Body of pancreas (tissue), 4 donors: Measurements from ENCODE around the gene CYP27A1. TPM values are rescaled to one million over a fixed set of nuclear protein-coding genes. Genes with fewer than 3 reads are reported as not detected.

Experiments used
- ATAC-seq: fragments of 150-250 bp; one replicate; pipeline ENCODE4 v1.9.1; 2016
- DNase-seq, 4 donors: peaks; one replicate each; pipeline ENCODE4 v3.0.0-alpha.2; 2019
- H3K27ac ChIP-seq, 4 donors: fragments of 200-600 bp; sonication (generic); 1 replicate in 3 of 4; 2 replicates in 1 of 4; pipeline versions ENCODE4 v1.5.1 to v1.6.1; 2016 to 2019; ENCODE audit warnings: mild to moderate bottlenecking in 1 of 4, mixed read lengths in 1 of 4, moderate library complexity in 1 of 4
- H3K27me3 ChIP-seq, 2 donors: fragments of 200-600 bp; sonication (generic); one replicate each; pipeline ENCODE4 v1.6.0; 2016; ENCODE audit warnings: mild to moderate bottlenecking in 1 of 2
- H3K36me3 ChIP-seq, 2 donors: fragments of 200-600 bp; sonication (generic); replicated peaks in 1 of 2; 2 replicates each; pipeline ENCODE4 v1.5.1; 2016; ENCODE audit warnings: low read depth in 2 of 2; ENCODE audit not compliant: insufficient read depth in 1 of 2
- H3K4me1 ChIP-seq: fragments of 200-600 bp; sonication (generic); one replicate; pipeline ENCODE4 v1.6.0; 2016
- H3K4me3 ChIP-seq, 2 donors: fragments of 200-600 bp; sonication (generic); 1 replicate in 1 of 2; 2 replicates in 1 of 2; pipeline ENCODE4 v1.5.1; 2016 to 2019
- H3K9me3 ChIP-seq, 3 donors: fragments of 200-600 bp; sonication (generic); 1 replicate in 2 of 3; 2 replicates in 1 of 3; pipeline ENCODE4 v1.5.1; 2016
- POLR2A ChIP-seq, 3 donors: fragments of 450-650 bp; IDR thresholded peaks; one replicate each; pipeline ENCODE4 v1.6.1; 2016; ENCODE audit warnings: antibody characterized with exemption in 3 of 3, mild to moderate bottlenecking in 2 of 3
- WGBS, 2 donors: methylation state at CpG; one replicate each; pipeline ENCODE4 v1.1.5; 2017; 5-methylcytosine and 5-hydroxymethylcytosine counted together
- intact Hi-C: fragments of 100-400 bp; cut with DNase I; formaldehyde crosslinking; loops from one replicate; pipeline ENCODE4 v1.15.1; 2023
- total RNA-seq, 2 donors: library from RNA; depleted of rRNA; stranded (reverse); fragments of >200 nt; gene quantifications; one replicate each; pipeline ENCODE4 v1.1.0, GENCODE V29; 2016
- TF ChIP-seq, protein P1 (sequence below), 7 experiments: fragments of 450-650 bp in 4 of 7; fragments of 200-600 bp in 3 of 7; sonication (generic) in 3 of 7; IDR thresholded peaks; one replicate each; pipeline ENCODE4 v1.5.1; 2016 to 2019; ENCODE audit warnings: antibody characterized with exemption in 7 of 7

Gene CYP27A1
- total RNA-seq, 2 donors from 2014 or later, result 9.3 to 9.9 TPM

GRCh38 chr2:218783688-218784087, 1.7 kb downstream of the CYP27A1 start:
- ATAC-seq, result no peak
- intact Hi-C loops, result no loop called here
- Histone ChIP-seq H3K9me3 (no peaks in the 10 kb centered on the region), H3K4me1 (peaks cover 24% of the 10 kb centered on the region), H3K36me3 (no peaks in the 10 kb centered on the region), H3K27me3 (no peaks in the 10 kb centered on the region), H3K27ac (no peak overlapping the region), H3K4me3 (no peak overlapping the region)
- no peak for TF ChIP-seq POLR2A (IDR thresholded peaks at IDR 0.05)
- TF ChIP-seq, protein P1, sequence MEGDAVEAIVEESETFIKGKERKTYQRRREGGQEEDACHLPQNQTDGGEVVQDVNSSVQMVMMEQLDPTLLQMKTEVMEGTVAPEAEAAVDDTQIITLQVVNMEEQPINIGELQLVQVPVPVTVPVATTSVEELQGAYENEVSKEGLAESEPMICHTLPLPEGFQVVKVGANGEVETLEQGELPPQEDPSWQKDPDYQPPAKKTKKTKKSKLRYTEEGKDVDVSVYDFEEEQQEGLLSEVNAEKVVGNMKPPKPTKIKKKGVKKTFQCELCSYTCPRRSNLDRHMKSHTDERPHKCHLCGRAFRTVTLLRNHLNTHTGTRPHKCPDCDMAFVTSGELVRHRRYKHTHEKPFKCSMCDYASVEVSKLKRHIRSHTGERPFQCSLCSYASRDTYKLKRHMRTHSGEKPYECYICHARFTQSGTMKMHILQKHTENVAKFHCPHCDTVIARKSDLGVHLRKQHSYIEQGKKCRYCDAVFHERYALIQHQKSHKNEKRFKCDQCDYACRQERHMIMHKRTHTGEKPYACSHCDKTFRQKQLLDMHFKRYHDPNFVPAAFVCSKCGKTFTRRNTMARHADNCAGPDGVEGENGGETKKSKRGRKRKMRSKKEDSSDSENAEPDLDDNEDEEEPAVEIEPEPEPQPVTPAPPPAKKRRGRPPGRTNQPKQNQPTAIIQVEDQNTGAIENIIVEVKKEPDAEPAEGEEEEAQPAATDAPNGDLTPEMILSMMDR (IDR thresholded peaks at IDR 0.05), result no peak
- WGBS, 2 donors, result 86 to 94% methylated on average over 4 of the region's 4 CpGs
- no peak for DNase-seq

DNA sequence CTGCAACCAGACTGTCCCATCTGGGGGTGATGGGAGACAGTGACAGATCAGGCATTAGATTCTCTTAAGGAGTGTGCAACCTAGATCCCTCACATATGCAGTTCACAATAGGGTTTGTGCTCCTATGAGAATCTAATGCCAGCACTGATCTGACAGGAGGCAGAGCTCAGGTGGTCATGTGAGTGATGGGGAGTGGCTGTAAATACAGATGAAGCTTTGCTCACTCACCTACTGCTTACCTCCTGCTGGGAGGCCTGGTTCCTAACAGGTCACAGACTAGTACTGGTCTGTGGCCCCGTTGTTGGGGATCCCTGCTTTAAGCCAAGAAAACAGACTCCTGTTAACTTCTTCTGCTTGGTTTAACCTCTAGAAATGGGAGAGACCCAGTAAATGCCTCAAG, 3.2 kb downstream of the CYP27A1 start:
- Histone ChIP-seq H3K9me3 (no peaks in the 10 kb centered on the region), H3K36me3 (no peaks in the 10 kb centered on the region), H3K27me3 (no peaks in the 10 kb centered on the region), H3K4me3 (no peak overlapping the region), H3K27ac (peak overlapping the region in 1 of 4 donors; percentile 26), H3K4me1 (peaks cover 24% of the 10 kb centered on the region)
- DNase-seq (peak in 1 of 4 donors; percentile 11), ATAC-seq (no peak)
- intact Hi-C loops, result no loop called here
- WGBS, 2 donors, result 17 to 26% methylated on average over 1 of the region's 1 CpG
- no peak for TF ChIP-seq POLR2A (IDR thresholded peaks at IDR 0.05)
- TF ChIP-seq, protein P1 (IDR thresholded peaks at IDR 0.05), result no peak

DNA sequence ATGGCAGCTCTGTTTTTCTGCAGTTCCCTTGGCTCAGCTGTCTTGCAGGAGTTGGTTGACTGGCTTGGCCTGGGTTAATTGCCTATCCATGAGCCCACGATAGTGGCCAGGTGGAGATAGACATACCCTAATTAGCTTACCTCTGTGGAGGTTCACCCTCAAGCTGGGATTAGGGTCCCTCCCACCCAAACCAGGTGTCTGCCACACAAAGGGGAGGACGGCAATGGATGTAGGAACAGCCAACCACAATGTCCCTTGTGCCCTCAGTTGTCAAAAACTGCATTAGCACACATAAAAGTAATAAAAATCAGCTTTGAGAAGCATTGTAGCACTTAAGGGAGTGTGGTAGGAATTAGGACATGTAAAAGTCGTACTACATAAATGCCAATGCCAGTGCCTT, 4.2 kb downstream of the CYP27A1 start:
- Histone ChIP-seq H3K4me3 (no peak overlapping the region), H3K9me3 (no peaks in the 10 kb centered on the region), H3K27ac (no peak overlapping the region), H3K4me1 (peaks cover 18% of the 10 kb centered on the region), H3K36me3 (no peaks in the 10 kb centered on the region), H3K27me3 (no peaks in the 10 kb centered on the region)
- ATAC-seq (no peak), DNase-seq (no peak)
- WGBS, 2 donors, result 76 to 90% methylated on average over 3 of the region's 3 CpGs
- intact Hi-C loops, result no loop called here
- TF ChIP-seq, protein P1 (IDR thresholded peaks at IDR 0.05), result no peak
- TF ChIP-seq POLR2A (IDR thresholded peaks at IDR 0.05), result no peak

GRCh38 chr2:218788529-218789255, 6.7 kb downstream of the CYP27A1 start:
- no peaks in the 10 kb centered on the region for H3K9me3 ChIP-seq
- H3K36me3 ChIP-seq, result no peaks in the 10 kb centered on the region
- intact Hi-C loops, result no loop called here
- no peak overlapping the region for H3K27ac ChIP-seq
- H3K4me3 ChIP-seq, result no peak overlapping the region
- H3K4me1 ChIP-seq, result peaks cover 4% of the 10 kb centered on the region
- no peak for ATAC-seq
- WGBS, 2 donors, result 85 to 88% methylated on average over 2 of the region's 2 CpGs
- DNase-seq, result no peak
- H3K27me3 ChIP-seq, result no peaks in the 10 kb centered on the region
- TF ChIP-seq, protein P1 (IDR thresholded peaks at IDR 0.05), result no peak

- no peak overlapping the region for H3K27ac ChIP-seq
- intact Hi-C loops, result no loop called here
Observed at GRCh38 chr2:218792433-218792832, 10.5 kb downstream of the CYP27A1 start.

More at GRCh38 chr2:218792433-218792832, 10.5 kb downstream of the CYP27A1 start:
- TF ChIP-seq, protein P1 (IDR thresholded peaks at IDR 0.05), result no peak
- no peak for TF ChIP-seq POLR2A (IDR thresholded peaks at IDR 0.05)
- no peaks in the 10 kb centered on the region for H3K36me3 ChIP-seq
- no peak for ATAC-seq
- H3K9me3 ChIP-seq, result no peaks in the 10 kb centered on the region
- no peaks in the 10 kb centered on the region for H3K27me3 ChIP-seq
- no peak overlapping the region for H3K4me3 ChIP-seq
- 93 to 100% methylated on average over 1 of the region's 1 CpG for WGBS, 2 donors
- no peak for DNase-seq
- no peaks in the 10 kb centered on the region for H3K4me1 ChIP-seq
